ENCODE measurements around the gene SNX5.

- TF ChIP-seq CTCF (conservative IDR thresholded peaks at IDR 0.05 in 1 of 2, IDR thresholded peaks at IDR 0.05 in 1 of 2; ENCODE audit: extremely low read depth in 1 of 2, insufficient read depth in 1 of 2, low read depth in 1 of 2, low read length in 2 of 2) (no peak), EZH2 (IDR thresholded peaks at IDR 0.05; ENCODE audit: borderline replicate concordance, low read length) (no peak)
These were observed 7.0 kb downstream of the SNX5 start for GRCh38 chr20:17961587-17961940.

Data from mammary epithelial cell (primary cell).